Stimulated activated CD4-positive, alpha-beta T cell treated with anti-CD3 and anti-CD28 coated beads, Interleukin-4, amount 100 ng/mL, for 1 hour (primary cell): ENCODE measurements around the gene C6orf136.

Experiments used
- DNase-seq: peaks from one replicate; pipeline ENCODE4 v3.0.0-alpha.2; 2020

C6orf136 gene

DNA sequence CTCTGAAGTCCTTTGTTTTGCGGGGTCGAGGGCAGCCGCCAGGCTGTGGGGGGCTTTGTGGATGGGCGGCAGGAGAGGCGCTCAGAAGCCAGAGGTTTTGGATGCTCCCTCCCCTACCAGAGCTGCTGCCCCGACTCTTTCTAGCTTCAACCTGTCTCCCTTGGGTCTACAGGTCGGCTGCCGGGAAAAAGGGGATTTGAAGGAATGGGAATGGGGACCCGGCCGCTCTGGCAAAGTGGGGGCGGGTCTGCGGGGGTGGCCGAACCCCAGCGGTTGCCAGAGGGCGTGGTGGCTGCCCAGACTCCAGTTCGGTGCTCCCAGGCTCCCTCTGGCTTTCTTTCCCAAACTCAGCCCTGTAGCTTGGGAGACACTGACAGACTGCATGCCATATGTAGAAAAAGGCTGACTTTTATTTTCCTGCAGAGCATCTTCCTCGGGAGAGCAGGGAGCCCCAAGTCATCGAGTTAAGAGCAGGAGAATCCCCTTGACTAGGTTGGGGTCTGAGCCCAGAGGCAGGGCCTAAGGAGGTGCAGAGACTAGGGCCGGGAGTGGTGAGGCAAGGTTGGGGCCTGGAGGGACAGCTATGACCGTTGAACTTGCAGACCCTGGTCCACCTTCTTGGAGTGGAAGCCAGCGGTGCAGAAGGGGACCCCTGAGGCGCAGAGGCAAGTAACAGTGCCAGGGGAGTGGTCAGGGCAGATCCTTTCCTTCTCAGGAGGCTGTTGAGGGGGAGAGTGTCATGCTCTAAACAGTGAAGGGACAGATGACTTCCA is 40.9 kb downstream of the C6orf136 start:
- DNase-seq, result no peak

DNA sequence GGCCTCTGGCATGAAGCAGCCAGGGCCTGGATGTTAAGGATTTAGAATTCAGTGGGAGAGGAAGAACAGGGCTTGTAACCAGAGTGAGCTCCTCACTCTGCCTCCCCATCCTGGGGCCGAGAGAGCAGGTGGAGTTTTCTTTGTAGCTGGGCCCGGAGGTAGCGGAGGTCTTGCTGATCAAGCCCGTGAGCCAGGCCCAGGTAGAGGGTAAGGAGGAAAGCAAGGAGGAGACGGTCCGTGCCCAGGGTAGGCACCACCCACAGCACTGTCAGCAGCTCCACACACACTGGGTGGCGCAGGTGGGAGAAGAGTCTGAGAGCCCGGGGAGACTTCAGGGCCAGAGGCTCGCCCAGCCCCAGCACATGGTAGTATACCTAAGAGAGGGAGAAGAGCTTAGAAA is 41.6 kb downstream of the C6orf136 start:
- peak; percentile 8 for DNase-seq

DNA sequence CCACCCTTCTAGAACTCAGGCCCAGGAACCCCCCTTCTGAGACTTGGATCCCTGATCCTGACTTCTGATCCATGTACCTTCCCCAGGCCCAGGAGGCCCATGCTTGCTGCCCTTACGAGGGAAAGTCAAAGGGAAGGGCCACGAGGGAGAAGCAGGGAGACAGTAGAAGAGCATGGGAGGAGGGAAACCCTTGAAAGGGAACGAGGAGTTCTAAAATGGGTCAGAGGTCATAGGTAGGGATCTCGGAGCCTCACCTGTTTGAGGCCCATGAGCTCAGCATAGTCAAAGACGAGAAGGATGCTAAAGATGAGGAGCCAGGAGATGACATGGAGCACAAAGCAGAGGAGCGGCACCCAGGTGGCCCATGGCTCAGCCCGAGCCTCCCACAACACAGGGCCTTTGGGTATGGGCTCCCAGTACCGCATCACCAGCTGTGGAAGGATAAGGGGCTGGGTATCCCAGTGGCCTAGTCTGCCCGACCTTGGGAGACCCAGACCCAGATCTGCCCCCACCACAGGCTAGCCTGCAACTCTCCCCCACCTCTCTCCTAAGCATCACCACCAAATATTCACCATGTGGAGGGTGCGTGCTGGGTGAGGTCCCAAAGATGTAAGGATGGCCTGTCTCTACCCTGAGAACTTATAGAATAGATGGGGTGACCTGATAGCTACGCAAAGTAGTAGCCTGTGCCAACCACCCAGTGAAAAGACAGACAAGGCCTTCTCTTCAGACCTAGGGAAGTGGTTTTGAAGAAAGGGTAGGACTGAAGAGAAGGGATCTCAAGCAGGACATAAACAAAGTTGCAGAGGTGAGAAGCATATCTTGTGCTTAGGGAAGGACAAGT is 42.3 kb downstream of the C6orf136 start:
- DNase-seq, result no peak

DNA sequence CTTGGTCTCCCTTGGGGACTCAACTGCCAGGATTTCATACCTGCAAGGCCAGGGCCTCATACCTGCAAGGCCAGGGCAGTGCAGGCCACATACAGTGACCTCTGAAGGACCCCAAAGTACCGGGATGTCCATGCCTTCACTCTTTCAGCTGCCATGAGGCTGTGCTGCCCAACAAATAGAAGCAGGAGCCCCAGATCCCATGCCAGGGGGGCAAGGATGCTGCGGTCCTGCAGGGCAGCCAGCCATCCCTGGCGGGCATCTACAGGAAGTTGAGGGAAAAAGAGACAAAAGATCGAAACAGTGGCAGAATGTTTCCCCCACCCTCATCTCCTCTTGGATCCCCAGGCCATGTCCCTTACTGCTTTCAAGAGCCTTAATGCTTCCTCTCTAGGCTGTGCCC is 43.1 kb downstream of the C6orf136 start:
- no peak for DNase-seq

- peak; percentile 81 for DNase-seq
Measured at GRCh38 chr6:30690403-30691207, 43.7 kb downstream of the C6orf136 start, which contains the start of gene NRM. Gene NRM, minus strand, starts transcription at chr6:30690984. Its CDS starts 10 bp downstream, at chr6:30690974.

DNA sequence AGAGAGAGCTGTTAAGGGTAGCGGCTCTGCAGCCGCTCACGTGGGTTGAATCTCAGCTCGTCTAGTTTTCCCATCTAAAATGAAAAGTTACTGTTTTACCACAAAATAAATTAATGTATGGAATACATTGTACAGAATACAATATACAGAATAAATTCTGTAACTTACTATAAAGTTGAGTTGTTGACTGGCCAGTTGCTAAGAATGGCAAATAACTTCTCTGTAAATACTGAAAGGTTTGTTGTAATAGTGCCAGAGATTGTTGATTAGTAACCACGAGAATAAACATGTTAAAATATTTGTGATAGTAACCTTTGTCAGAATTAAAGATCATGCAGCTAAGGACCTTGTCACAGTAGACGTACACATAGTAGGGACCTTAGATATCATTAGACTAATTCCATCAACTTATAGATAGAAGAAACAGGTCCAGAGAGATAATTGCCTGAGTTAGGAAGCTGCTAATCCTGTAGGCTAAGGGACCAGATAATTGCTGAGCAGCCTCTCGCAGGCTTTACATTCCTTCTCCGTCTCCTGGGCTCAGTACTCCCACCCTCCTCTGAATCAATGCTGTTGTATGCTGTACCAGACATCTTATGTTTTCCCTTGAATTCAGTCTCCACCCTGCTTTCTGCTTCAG is 44.4 kb downstream of the C6orf136 start:
- DNase-seq, result no peak

DNA sequence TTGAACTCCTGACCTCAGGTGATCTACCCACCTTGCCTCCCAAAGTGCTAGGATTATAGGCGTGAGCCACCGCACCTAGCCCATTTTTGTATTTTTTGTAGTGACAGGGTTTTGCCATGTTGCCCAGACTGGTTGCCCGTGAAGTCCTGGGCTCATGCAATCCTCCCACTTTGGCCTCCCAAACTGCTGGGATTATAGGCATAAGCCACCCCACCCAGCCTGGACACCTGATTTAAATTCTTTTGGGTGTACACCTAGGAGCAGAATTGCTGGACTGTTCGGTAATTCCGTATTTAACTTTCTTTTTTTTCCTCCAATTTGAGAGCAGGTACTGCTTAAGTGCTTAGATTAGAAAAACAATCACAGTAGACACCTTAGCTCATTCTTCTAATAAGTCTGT is 49.5 kb downstream of the C6orf136 start:
- no peak for DNase-seq

GRCh38 chr6:30700340-30700739 is 53.4 kb downstream of the C6orf136 start:
- DNase-seq, result no peak
